GM19397 (cell line): ENCODE measurements around the gene ZDHHC6.
"Not testable (repeated sequence)": the region's sequence is repeated elsewhere in the genome, so short reads cannot be mapped to it uniquely, and the experiment has no call there.

Experiments
- ATAC-seq: cut with Tn5 transposase; IDR thresholded peaks from one replicate; pipeline ENCODE4 v1.9.1; 2021; ENCODE audit warnings: mild to moderate bottlenecking, moderate library complexity; ENCODE audit not compliant: unreplicated experiment

ZDHHC6 gene

DNA sequence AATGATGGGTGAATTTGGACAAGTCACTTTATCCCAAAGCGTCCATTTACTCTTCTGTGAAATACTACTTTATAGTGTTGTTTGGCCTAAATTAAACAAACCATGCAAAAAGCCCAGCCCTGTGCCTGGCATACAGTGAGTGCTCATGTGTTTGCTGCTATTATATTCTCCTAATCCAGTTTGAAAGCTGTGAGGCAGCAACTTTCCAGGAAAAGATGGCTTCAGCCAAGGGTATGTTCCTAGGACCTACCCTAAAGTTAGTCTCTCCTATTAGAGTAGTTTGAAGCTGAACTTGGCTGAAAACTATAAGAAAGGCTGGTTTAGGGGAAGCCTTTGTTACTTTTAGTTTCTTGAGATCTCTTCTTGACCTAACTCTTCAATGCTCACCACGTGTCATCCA, 52.9 kb downstream of the ZDHHC6 start:
- no peak for ATAC-seq

DNA sequence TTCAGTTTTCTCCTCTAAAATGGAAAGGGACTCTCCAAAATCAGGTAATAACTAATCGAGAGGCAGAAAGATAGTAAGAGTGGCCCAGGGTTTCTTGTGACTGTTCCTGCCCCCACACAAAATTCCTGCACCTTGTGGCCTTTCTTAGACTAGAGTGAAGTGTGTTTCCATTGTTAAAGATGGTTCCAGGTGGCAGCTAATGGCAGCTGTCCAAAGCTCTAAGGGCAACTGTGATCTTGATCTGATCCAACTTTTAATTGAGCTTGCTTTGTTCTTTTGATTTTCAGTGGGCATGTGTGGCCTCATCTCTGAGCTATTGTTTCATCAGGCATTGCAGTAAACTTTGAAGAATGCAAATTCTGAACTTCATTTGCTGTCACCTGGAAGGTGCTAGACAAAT, 53.4 kb downstream of the ZDHHC6 start:
- no peak for ATAC-seq

DNA sequence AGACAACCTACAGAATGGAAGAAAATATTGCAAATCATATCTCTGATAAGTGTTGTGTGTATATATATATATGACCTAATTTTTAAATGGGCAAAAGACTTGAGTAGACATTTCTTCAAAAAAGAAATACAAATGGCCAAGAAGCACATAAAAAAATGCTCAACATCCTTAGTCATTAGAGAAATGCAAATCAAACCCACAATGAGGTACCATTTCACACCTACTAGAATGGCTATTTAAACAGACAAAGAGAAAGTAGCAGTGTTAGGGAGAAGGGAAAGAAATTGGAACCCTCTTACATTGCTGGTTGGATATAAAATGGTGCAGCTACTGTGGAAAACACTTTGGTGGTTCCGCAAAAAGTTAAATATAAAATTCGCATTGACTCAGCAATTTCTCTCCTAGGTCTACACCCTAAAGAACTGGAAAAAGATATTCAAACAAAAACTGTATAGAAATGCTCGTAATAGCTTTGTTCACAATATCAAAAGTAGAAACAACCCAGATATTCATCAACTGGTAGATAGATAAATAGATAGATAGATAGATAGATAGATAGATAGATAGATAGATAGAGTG, 56.5 kb downstream of the ZDHHC6 start:
- ATAC-seq: no peak

DNA sequence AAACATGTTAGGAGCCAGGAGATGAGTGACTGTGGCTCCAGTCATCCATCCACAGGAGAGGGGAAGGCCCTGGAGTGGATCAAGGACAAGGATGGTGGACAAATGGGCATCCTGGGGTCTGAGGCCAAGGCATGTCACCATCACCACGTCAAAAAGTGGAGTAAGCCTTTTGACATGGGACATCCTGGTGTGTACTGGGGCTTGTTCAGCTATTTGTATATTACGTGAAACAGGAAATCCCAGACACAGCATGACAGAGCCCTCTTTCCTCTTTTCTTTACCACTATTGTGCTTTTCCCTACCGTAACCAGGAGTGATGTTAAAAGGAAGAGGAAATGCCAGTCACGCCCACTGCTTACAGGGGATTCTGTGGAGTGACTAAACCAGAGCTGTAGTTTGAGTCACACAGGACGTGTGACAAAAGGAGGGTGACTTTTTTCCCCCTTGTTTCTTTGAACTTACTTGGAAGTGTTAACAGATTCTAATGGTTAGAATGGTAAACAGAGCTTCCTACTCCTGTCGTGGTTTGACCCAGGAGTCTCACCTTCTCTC, 57.4 kb downstream of the ZDHHC6 start:
- peak; percentile 73 for ATAC-seq

DNA sequence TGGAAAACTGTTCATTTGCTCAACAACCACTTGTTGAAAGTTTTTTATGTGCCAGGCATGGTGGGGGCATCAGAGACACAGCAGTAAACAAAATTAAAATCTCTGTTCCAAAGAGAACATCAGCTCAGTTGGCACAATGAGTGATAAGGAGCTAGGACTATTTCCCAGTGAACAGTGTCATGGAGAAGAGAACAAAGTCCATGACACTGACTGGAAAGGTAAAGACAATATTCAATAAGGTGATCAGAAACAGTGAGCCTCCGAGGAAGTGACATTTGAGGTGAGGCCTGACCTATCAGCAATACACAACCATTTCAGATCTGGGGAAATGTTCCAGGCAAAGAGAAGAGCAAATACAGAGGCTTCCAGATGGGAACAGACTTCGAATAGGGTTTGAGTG, 58.2 kb downstream of the ZDHHC6 start:
- ATAC-seq: no peak

DNA sequence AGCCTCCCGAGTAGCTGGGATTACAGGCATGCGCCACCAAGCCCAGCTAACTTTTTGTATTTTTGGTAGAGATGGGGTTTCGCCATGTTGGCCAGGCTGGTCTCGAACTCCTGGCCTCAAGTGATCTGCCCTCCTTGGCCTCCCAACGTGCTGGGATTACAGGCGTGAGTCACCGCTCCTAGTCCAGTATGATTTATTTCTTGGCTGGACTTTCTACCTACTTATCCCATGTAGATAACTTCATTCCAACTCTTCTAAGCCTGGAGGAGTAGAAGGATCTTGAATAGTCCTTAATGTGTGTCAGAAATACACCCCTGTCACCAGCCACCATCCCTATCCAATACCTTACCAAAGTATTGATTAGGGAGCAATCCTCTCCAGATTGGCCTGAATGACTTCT, 58.7 kb downstream of the ZDHHC6 start:
- ATAC-seq: not testable (repeated sequence)

DNA sequence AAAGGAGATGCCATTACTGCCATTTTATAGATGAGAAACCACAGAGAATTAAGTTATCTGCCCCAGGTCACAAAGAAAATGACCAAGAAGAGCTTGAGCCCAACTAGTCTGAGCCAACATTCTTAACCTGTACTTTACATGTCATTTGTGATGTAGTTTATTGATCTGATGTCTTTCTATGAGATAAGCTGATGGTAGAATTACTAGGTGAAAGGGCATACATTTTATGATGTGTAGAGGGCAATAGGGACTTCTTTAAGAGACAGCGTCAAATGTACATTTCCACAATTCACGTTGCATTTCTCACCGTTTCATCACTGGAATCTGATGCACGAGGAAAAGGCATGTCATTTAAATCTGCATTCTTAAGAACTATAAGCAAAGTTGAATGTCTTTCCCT, 61.5 kb downstream of the ZDHHC6 start:
- no peak for ATAC-seq

DNA sequence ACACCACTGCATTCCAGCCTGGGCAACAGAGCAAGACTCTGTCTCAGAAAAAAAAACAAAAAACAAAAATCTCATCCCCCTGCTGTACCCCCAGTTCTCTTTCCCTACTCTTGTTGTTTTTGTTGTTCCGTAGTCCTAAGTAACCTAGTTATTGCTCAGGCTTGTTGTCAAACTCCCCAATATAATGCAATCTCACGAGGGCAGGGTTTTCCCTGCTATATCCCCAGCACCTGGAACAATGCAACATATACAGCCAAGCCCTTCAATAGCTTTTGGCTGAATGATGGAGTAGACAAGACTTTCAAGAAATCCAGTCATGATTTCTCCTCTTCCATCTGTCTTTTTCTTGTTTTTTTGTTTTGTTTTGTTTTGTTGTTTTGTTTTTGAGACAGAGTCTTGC, 62.6 kb downstream of the ZDHHC6 start:
- ATAC-seq: no peak

DNA sequence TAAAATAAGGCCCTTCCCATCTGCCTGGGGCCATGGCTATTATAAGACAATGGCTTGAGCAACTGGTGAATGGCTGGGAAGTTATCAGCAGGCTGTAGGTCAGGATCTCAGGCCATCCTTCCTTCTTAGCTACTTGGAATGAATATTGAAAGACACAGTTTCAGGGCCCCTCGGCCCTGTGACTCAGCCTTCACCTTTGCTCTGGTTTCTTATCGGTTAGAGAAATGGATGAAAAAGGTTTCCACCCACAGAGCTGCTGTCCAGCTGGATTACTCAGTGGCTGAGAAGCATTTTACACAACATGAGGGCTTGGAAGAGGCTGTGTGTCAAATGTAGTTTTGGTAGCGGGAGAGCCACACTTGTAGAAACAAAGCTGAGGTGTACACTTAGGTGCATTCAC, 63.4 kb downstream of the ZDHHC6 start:
- no peak for ATAC-seq

DNA sequence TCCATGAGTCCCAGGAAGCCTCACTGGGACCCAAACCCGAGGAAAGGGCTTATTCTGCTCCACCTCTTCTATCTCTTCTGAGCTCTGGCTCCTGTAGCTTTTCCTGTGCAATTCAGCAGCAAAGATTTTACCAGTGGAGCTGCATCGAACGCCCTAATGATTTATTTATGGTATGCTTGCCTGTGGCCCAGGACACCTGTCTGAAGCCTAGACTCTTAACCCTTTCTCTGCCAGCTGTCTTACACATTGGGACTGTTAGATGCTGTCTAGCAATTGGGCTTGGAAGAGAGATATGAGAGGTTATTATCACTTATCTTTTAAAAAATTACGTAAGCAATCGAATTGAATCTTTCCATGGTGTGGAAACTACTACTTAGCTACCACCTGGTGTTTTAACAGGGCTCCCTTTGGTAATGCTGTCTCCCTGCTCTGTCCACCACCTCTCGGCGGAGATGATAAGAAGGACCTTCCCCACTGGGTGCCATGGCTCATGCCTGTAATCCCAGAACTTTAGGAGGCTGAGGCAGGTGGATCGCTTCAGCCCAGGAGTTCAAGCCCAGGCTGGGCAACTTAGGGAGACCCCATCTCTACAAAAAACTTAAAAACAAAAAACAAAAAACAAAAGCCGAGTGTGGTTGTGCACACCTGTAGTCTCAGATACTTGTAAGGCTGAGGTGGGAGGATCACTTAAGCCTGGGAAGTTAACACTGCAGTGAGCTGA, 64.0 kb downstream of the ZDHHC6 start:
- no peak for ATAC-seq
